WTC11 (cell line): Measurements from ENCODE around the gene CRYBA2. TPM values are rescaled to one million over a fixed set of nuclear protein-coding genes. Genes with fewer than 3 reads are reported as not detected.

Experiments used
- ATAC-seq: fragments of 200-7000 bp; cut with Tn5 transposase; 2 replicates; pipeline ENCODE4 v1.10.0; 2021; ENCODE audit warnings: mild to moderate bottlenecking, moderate library complexity
- CTCF ChIA-PET: fragments of 300-600 bp; sonication (Branson Sonifier 250); formaldehyde crosslinking; loops from one replicate; lab custom pipeline; 2021; ENCODE audit warnings: antibody characterized with exemption; lab: Charles Lee
- POLR2A ChIA-PET: fragments of 350-600 bp; sonication (Branson Sonifier 250); formaldehyde crosslinking; loops from one replicate; lab custom pipeline; 2021; ENCODE audit warnings: antibody characterized with exemption; lab: Charles Lee
- DNase-seq: peaks from one replicate; pipeline ENCODE4 v3.0.0; 2021; ENCODE audit warnings: low spot score
- H3K27ac Mint-ChIP-seq: 2 replicates; pipeline ENCODE4 v1.8.0; 2021; ENCODE audit warnings: mixed read lengths
- H3K27me3 Mint-ChIP-seq: 2 replicates; pipeline ENCODE4 v1.8.0; 2021; ENCODE audit warnings: low read depth, mild to moderate bottlenecking, moderate library complexity, mixed read lengths
- H3K36me3 Mint-ChIP-seq: 2 replicates; pipeline ENCODE4 v1.8.0; 2021; ENCODE audit warnings: mixed read lengths
- H3K4me1 Mint-ChIP-seq: 2 replicates; pipeline ENCODE4 v1.8.0; 2022; ENCODE audit warnings: mixed read lengths
- H3K4me3 Mint-ChIP-seq: 2 replicates; pipeline ENCODE4 v1.8.0; 2021; ENCODE audit warnings: mild to moderate bottlenecking, moderate library complexity, mixed read lengths
- H3K9me3 Mint-ChIP-seq: 2 replicates; pipeline ENCODE4 v1.8.0; 2021; ENCODE audit warnings: mixed read lengths
- ATF2 ChIP-seq: sonication (generic); formaldehyde crosslinking; IDR thresholded peaks from 2 replicates; pipeline ENCODE4 v1.8.1; 2022; ENCODE audit warnings: low read depth, missing genetic modification reagents, borderline replicate concordance
- ATF6 ChIP-seq: sonication (generic); formaldehyde crosslinking; IDR thresholded peaks from 2 replicates; pipeline ENCODE4 v1.8.1; 2023; ENCODE audit warnings: mild to moderate bottlenecking, missing genetic modification reagents
- CREM ChIP-seq: sonication (generic); formaldehyde crosslinking; IDR thresholded peaks from 2 replicates; pipeline ENCODE4 v1.8.1; 2022; ENCODE audit warnings: mild to moderate bottlenecking, missing genetic modification reagents, moderate library complexity
- FOXJ3 ChIP-seq: sonication (generic); formaldehyde crosslinking; IDR thresholded peaks from 2 replicates; pipeline ENCODE4 v1.9.0; 2021; ENCODE audit warnings: missing genetic modification reagents, mild to moderate bottlenecking, borderline replicate concordance
- GRHL2 ChIP-seq: fragments of 250-450 bp; sonication (Bioruptor Pico); IDR thresholded peaks from 2 replicates; pipeline ENCODE4 v1.8.0; 2022; ENCODE audit warnings: mild to moderate bottlenecking, moderate library complexity; ENCODE audit not compliant: insufficient replicate concordance, severe bottlenecking
- MYBL2 ChIP-seq: sonication (generic); formaldehyde crosslinking; IDR thresholded peaks from 2 replicates; pipeline ENCODE4 v1.8.1; 2023; ENCODE audit warnings: mild to moderate bottlenecking, moderate library complexity, missing genetic modification reagents
- PRDM15 ChIP-seq: sonication (generic); formaldehyde crosslinking; IDR thresholded peaks from 2 replicates; pipeline ENCODE4 v1.8.0; 2022; ENCODE audit warnings: missing genetic modification reagents
- PRRX2 ChIP-seq: fragments of 250-450 bp; sonication (Bioruptor Pico); IDR thresholded peaks from 2 replicates; pipeline ENCODE4 v1.8.0; 2021; ENCODE audit warnings: mild to moderate bottlenecking
- STAT6 ChIP-seq: sonication (generic); formaldehyde crosslinking; conservative IDR thresholded peaks from 2 replicates; pipeline ENCODE4 v1.8.1; 2023; ENCODE audit warnings: mild to moderate bottlenecking, low read depth, missing genetic modification reagents, moderate library complexity
- TCF7 ChIP-seq: sonication (generic); formaldehyde crosslinking; IDR thresholded peaks from 2 replicates; pipeline ENCODE4 v1.8.0; 2022; ENCODE audit warnings: mild to moderate bottlenecking, low read depth, missing genetic modification reagents, moderate library complexity
- ZNF219 ChIP-seq: sonication (generic); formaldehyde crosslinking; IDR thresholded peaks from 2 replicates; pipeline ENCODE4 v1.8.0; 2023; ENCODE audit warnings: missing genetic modification reagents, mild to moderate bottlenecking, borderline replicate concordance
- total RNA-seq: library from RNA; stranded (reverse); gene quantifications from 3 replicates; pipeline ENCODE4 v1.2.3, GENCODE V29; 2021

The CRYBA2 gene
- total RNA-seq, 1 experiment from 2014 or later, result not detected

- Mint-ChIP-seq H3K27me3 (no peaks in the 10 kb centered on the region; the same call in 1 of the 2 replicates), H3K9me3 (no peaks in the 10 kb centered on the region)
- no peak for ATAC-seq
- TF ChIP-seq MYBL2 (CRISPR knock-in tag), result no peak
- TF ChIP-seq STAT6 (CRISPR knock-in tag), result no peak
- TF ChIP-seq, all 79 proteins: peak for 0
- Mint-ChIP-seq H3K4me3 (no peak overlapping the region), H3K4me1 (peaks cover 5% of the 10 kb centered on the region), H3K36me3 (no peaks in the 10 kb centered on the region), H3K27ac (no peak overlapping the region)
- DNase-seq, result no peak
- CTCF ChIA-PET, result interaction anchor here (0.6 to 8.4 kb wide), 8 partner anchors 23 to 150 kb away, joined by 3 to 91 read pairs (median 8); no protein-coding TSS in a partner anchor
- POLR2A ChIA-PET, result no interaction called here
Measured at GRCh38 chr2:219026946-219027345, 33.7 kb upstream of the CRYBA2 start.

- Mint-ChIP-seq H3K4me3 (no peak overlapping the region), H3K27me3 (no peaks in the 10 kb centered on the region), H3K36me3 (no peaks in the 10 kb centered on the region), H3K27ac (no peak overlapping the region)
- no peak for ATAC-seq
- TF ChIP-seq ATF6 (no peak), CREM (no peak), ZNF219 (CRISPR knock-in tag) (no peak), FOXJ3 (no peak), TCF7 (CRISPR knock-in tag) (no peak), GRHL2 (CRISPR knock-in tag) (no peak), PRDM15 (CRISPR knock-in tag) (no peak), PRRX2 (CRISPR knock-in tag) (no peak), ATF2 (CRISPR knock-in tag) (no peak)
- TF ChIP-seq, all 79 proteins: peak for 0
- peaks cover 5% of the 10 kb centered on the region for H3K4me1 Mint-ChIP-seq
- CTCF ChIA-PET, result interaction anchor here (0.9 to 8.4 kb wide), 7 partner anchors 15 to 129 kb away, joined by 3 to 91 read pairs (median 10); no protein-coding TSS in a partner anchor
- no peak for DNase-seq
- POLR2A ChIA-PET, result no interaction called here
- H3K9me3 Mint-ChIP-seq, result no peaks in the 10 kb centered on the region
Measured at GRCh38 chr2:219025637-219026585, 32.7 kb upstream of the CRYBA2 start.
